Esophagus muscularis mucosa (tissue), 3 donors: ENCODE measurements around the gene BCAS3.

Experiments used
- POLR2A ChIP-seq: fragments of 450-650 bp; IDR thresholded peaks from one replicate; pipeline ENCODE4 v1.6.1; 2017; ENCODE audit warnings: antibody characterized with exemption, moderate library complexity, mild to moderate bottlenecking, low read depth
- POLR2AphosphoS5 ChIP-seq, 2 donors: sonication (generic); formaldehyde crosslinking; IDR thresholded peaks; one replicate each; pipeline ENCODE4 v1.6.1; 2017; ENCODE audit warnings: antibody characterized with exemption in 2 of 2
- TF ChIP-seq, protein P1 (sequence below), 3 experiments: fragments of 200-600 bp in 2 of 3; fragments of 450-650 bp in 1 of 3; sonication (generic) in 2 of 3; IDR thresholded peaks; one replicate each; pipeline ENCODE4 v1.5.1; 2017 to 2019; ENCODE audit warnings: antibody characterized with exemption in 3 of 3, mild to moderate bottlenecking in 2 of 3, moderate library complexity in 1 of 3

- TF ChIP-seq, protein P1, sequence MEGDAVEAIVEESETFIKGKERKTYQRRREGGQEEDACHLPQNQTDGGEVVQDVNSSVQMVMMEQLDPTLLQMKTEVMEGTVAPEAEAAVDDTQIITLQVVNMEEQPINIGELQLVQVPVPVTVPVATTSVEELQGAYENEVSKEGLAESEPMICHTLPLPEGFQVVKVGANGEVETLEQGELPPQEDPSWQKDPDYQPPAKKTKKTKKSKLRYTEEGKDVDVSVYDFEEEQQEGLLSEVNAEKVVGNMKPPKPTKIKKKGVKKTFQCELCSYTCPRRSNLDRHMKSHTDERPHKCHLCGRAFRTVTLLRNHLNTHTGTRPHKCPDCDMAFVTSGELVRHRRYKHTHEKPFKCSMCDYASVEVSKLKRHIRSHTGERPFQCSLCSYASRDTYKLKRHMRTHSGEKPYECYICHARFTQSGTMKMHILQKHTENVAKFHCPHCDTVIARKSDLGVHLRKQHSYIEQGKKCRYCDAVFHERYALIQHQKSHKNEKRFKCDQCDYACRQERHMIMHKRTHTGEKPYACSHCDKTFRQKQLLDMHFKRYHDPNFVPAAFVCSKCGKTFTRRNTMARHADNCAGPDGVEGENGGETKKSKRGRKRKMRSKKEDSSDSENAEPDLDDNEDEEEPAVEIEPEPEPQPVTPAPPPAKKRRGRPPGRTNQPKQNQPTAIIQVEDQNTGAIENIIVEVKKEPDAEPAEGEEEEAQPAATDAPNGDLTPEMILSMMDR (IDR thresholded peaks at IDR 0.05) = no peak
- TF ChIP-seq POLR2A = no peak
- peak in 1 of 2 donors; percentile 26 for TF ChIP-seq POLR2AphosphoS5 (IDR thresholded peaks at IDR 0.05)
Measured at GRCh38 chr17:61307905-61308886, 630.5 kb downstream of the BCAS3 start.
